HG02798 (cell line): ENCODE results near the gene NEUROG3.
"Not testable (repeated sequence)": the region's sequence is repeated elsewhere in the genome, so short reads cannot be mapped to it uniquely, and the experiment has no call there.

ENCODE experiments used
- ATAC-seq: cut with Tn5 transposase; IDR thresholded peaks from one replicate; pipeline ENCODE4 v1.9.1; 2021; ENCODE audit warnings: mild to moderate bottlenecking; ENCODE audit not compliant: unreplicated experiment, poor library complexity

The NEUROG3 gene

DNA sequence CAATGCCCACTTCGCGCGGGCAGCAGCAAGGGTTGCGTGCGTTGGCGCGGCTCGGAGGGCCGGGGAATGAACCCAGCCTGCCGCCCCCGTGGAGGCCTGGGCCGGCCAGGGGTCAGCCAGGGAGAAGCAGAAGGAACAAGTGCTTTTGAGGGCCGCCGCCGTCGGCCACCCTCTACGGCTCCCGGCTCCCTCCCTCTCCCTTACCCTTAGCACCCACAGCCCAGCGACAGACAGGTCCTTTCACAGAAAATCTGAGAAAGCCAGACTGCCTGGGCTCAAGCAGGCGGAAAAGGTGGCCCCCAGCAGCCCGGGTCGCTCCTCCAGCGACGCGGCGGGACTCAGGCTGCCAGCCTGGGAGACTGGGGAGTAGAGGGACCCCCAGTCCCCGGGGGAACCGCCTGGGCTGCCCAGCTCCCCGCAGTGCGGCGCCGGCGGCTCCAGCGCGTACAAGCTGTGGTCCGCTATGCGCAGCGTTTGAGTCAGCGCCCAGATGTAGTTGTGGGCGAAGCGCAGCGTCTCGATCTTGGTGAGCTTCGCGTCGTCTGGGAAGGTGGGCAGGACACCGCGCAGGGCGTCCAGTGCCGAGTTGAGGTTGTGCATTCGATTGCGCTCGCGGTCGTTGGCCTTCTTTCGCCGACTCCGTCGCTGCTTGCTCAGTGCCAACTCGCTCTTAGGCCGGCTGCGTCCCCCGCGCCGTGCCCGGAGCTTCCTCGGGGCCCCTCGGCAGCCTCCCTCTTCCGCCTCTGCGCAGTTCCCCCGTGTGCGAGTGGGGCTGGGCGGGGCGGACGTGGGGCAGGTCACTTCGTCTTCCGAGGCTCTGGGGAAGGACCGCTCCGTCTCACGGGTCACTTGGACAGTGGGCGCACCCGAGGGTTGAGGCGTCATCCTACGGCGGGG lies 815 bp downstream of the NEUROG3 start:
- ATAC-seq = no peak

DNA sequence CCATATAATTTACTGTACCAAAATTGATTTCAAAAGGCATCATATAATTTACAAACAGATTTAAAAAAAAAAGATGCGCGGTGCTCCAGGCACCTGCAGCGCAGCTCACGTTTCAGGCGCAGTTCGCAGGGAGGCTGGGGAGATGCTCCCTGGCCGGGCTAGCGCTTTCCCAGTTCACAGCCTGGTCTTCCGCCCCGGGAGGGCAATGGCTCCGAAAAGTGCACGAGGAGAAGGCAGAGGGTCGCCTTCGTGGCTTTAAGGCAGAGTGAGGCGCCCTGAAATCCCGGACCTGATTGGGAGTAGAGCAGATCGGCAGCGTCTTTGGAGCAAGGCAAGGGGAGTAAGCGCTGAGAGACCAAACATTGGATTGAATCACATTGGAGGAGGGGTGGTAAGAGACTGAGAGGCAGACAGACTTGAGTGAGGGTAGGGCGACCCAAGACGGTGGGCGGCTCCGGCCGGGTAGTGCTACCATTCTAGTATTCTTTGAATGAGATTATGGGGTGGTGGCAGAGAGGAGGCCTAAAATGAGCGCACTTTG lies 1.5 kb downstream of the NEUROG3 start:
- no peak for ATAC-seq

DNA sequence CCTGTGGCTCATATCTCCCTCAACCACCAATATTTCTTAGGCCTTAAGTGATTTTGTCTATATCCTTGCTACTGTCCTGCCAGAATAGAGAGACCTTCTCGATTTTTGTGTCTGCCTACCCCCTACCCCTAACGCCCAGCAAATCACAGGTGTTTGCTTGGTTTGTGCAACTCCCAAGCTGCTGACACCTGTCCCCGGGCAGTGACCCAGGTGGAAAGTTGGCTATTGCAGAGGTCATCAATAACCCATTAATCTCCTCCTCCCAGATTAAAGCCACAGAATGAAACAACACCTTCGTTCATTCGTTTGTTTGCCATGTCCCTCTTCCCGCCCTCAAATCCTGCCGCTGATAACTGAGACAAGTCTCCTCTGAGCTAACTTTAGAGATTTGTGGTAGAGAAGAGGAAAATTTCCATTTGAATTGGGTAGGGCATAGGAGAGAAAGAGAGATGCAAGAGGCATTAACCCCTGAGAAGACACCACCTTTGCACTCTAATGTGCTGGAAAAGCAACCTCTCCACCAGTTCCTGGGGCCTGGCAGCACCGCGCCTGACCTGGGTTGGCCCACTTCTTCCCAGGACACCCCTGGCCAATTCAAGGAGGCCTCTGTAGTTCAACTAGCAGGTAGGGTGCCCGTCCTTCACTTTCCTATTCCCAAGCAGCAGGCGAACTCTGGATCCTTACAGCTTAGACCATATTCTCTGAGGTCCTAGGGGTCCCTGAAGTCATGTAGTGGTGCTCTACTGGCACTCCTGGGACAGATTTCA lies 3.0 kb downstream of the NEUROG3 start:
- no peak for ATAC-seq

DNA sequence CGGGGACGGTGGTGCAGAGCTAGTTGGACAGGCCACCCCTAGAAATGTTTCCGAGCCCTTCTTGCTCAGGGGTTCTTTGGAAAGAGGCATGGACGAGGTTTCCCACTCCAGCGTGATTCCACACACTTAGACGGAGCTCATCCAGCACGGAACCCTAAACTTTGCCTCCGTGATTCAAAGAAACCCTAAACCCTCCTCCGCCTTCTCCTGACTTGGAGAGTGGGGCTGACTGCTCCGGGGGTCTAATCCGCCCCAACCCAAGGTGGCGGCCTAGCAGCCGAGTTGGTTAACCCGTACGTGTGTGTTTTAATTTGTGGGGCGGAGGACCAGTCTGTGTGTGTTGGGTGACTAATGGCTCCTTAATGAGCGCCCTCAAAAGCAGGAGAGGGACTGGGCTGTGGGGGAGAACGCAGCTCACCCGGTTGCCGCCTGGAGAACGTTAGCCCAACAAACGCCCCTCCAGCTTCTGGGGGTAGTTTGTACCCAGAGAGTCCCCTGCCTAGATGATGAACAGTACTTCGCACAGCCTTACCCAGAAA lies 3.8 kb downstream of the NEUROG3 start:
- no peak for ATAC-seq

DNA sequence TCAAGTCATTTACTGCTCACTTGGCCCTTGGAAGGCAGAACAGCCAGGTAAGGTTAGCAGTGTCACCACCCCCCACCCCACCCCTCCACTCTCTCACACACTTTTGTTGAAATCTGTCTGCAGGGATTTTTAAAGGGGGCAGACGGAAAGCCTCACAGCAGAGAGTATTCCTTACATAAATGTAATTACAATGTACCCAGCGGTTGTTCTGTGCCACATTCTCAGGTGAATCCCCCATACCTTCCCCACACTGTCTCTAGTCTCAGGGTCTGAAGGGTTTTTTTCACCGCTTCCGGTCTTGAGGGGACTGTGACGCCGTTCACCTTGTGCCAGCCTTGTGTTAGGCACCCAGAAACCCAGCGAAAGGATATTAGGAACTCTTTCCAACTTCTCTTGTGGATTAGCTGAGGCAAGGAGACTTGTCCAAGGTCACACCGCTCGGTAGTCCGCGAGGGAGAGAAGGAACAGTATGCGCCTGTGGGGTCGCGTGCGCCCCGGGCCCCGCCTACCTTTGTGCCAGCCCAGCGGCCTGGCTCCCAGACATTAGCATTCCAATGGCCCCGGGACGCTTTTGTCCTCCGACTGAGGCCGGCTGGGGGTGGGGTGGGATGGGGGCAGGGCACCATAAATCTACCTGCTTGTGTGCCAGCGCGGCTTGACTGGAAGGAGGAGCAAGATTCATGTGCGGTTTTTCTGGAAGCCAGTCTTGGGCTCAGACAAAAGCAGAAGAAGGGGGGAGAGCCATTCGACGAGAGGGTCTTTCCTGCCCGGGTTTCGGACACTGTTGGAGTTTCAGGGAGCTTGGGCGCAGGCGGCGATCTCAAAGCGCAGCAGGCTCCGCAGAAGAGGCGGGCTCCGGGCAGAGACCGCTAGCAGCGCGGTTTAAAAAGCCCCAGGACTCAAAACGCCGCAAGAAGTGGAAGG lies 4.5 kb downstream of the NEUROG3 start:
- ATAC-seq = no peak

DNA sequence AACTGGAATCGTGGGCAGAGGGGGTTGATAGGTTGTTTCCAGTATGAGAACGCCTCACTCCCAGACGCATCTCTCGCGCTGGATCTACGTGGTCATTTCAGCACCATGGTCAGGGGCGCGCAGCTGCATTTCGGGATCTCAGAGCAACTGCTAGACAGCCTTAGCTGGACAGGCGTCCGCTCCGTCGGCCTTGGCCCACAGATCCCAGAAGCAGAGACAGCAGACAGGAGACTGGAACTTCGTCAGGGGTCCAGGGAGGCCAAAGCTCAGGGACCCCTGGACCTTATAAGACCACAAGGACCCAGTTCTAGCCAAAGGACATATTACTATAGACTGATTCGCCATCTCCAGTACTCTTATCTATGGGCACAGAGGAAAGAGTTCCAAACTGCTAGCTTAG lies 5.3 kb downstream of the NEUROG3 start:
- ATAC-seq = no peak

DNA sequence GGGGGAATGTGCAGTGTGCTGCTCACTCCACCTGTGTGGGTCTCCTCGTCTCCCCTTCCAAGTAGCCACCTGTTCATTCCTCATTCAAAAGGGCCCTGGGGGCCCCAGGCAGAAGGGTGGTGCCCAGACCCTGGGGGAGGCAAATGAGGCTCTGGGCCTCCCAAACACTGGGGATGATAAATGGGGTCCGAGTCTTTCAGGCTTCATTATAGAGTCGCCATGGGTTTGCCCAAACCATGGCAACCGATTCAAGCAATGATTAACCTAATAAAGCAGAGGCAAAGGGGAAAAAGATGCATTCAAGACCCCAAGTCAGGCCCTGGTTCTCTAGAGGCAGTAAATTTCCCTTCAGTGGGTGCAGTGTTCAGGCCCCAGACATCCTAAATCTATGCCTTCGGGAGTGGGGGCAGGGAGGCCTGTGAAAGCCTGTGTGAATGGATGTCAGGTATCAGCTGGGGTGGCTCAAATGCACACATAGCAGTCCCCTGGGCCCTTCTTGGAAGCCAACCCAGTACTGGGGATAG lies 10.4 kb downstream of the NEUROG3 start:
- ATAC-seq = no peak

DNA sequence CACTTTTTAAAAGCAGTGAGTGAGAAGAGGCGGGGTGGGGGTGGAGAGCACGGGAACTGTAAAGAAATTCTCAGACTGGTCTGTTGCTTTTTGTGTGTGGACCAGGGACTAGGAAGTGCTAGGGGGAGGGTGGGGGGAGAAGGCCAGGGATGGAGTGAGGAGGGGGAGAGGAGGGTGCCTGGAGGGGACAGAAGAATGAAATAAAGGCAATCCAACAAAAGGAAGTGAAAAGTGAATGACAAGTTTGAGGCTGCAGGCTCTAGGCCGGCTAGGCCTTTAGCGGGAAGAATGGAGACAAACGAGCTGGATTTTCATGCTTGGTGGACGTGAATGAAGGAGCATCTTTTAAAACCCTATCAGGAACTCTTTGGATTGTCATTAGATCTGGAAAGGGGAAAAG lies 13.7 kb downstream of the NEUROG3 start:
- ATAC-seq = no peak

DNA sequence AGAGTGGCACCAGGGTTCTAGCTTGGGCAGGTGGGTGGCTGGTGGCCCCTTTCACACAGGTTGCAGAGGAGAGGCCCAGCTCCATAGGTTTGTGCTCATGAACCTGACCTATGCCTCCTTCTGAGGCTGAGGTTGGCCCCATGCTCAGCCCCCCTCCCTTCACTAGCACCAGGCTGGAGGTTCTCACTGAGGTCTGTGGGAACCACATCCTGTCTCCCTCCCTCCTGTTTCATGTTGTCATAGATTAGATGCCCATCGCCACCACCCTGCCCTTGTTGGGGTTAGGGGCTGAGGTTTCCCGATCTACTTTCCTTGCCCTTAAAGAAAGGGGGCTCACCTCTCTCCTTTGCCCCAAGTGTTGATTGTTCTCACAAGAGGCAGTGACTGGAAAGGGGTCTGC lies 14.7 kb downstream of the NEUROG3 start:
- ATAC-seq = no peak

DNA sequence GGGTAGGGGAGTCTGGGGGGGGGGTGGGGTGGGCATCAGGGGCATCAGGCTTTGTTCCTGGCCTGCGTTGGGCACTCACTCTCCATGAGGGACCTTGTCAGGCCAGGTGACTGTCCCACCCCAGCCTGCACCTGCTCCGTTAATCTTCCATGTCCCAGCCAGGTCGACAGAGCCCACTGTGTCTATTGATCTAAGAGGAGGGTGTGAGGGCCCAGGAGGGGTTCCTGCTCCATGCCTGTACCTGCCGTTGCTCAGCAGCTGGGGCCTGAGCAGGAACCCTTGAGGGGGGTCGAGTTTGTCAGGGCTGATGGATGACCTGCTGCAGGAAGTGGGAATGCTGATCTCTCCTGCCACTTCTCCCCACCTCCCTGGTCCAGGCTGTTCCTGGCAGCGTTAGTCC lies 18.6 kb downstream of the NEUROG3 start:
- ATAC-seq = no peak

DNA sequence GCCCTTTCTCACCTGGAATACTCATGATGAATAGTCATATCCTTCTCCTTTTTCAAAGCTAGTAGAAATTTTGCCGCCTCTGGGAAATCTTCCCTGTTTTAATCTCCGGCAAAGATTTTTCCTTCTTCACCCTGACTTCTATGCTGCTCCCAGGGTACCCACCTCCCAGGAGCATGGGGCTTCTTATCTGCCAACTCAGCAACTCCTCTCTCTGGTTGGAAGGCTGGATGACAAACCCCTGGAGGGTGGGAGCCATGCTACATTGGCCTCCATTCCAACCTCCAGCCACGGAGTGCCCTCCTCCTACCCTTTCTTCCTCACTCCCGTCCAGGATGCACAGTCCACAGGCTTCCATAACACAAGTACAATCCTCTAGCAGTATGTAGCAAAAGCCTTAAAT lies 19.9 kb downstream of the NEUROG3 start:
- ATAC-seq = no peak

DNA sequence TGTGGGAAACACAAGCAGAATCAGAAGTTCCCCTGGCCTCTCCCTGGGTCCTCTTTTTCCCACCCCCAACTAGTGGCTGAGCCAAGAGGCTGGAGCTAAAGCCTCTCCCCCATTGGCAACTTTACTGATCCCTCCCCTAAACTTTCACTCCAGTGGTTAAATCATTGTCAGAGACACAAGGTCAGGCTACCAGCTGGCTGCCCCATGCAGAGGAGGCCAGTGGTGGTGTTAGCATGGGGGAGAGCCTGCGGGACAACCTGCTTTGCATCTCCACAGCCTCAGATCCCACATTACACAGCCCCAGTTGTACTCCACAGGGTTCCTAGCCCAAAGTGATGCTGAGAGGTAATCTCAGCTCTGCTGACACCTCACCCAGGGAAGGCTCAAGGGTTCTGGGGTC lies 21.0 kb downstream of the NEUROG3 start:
- ATAC-seq = no peak

DNA sequence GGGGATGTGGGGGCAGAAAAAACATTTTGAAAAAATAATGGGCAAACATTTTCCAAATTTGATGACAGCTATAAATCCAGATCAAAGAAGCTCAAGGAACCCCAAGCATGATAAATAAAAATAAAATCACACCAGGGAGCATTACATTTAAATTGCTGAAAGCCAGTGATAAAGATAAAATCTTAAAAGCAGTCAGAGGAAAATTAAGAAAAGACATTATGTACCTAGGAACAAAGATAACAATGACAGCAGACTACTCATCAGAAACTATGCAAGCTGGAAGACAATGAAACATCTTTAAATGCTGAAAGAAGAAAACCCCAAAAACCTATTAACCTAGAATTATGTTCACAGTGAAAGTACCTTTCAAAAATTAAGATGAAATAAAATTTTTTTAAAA lies 23.3 kb downstream of the NEUROG3 start:
- ATAC-seq = no peak

DNA sequence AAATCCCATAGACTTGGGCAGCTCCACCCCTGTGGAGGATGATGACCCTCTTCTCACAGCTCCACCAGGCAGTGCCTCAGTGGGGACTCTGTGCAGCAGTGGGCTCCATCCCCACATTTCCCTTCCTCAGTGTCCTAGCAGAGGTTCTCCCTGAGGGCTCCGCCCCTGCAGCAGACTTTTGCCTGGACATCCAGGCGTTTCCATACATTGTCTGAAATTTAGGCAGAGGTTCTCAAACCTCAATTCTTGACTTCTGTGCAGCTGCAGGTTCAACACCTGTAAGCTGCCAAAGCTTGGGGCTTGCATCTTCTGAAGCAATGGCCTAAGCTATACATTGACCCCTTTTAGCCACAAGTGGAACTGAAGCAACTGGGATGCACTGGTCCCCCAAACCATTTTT lies 31.8 kb downstream of the NEUROG3 start:
- no peak for ATAC-seq

DNA sequence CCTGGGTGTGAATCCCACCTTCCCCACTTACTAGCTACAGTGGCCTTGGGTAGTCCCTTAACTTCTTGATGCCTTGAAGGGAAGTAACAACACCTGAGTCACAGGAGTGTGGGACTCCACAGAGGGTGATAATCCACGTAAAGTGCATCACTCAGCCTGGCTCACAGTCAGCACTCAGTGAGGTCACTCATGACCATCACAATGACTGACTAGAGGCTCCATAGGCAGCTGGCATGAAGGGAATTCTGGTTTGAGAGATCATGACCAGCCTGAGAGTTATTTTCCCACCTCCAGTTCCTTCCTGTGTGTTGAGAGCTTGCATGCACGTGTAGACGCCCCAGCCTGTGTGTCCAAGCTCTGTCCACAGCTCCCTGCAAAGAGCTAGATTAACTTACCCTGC lies 34.8 kb downstream of the NEUROG3 start:
- no peak for ATAC-seq

DNA sequence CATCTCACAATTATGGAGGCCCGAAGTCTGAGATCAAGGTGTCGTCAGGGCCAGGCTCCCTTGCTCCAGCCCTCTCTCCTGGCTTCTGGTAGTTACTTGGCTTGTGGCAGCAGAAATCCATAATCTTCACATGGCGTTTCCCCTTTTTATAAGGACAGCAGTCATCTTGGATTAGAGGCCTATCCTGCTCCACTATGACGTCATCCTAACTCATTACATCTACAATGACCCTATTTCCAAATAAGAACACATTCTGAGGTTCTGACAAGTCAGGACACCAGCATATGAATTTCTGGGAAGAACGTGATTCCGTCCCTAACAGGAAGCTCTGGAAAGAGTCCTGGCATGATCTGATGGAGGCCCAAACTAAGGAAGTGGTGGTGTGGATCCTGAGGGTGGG lies 35.8 kb downstream of the NEUROG3 start:
- no peak for ATAC-seq

DNA sequence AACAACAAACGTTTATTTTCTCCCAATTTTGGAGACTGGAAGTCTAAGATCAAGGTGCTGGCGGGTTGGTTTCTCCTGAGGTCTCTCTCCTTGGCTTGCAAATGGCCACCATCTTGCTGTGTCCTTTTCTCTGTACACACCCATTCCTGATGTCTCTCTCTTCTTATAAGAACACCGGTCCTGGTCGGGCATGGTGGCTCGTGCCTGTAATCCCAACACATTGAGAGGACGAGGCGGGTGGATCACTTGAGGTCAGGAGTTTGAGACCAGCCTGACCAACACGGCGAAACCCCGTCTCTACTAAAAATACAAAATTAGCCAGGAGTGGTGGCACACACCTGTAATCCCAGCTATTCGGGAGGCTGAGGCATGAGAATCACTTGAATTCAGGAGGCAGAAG lies 36.7 kb downstream of the NEUROG3 start:
- not testable (repeated sequence) for ATAC-seq

DNA sequence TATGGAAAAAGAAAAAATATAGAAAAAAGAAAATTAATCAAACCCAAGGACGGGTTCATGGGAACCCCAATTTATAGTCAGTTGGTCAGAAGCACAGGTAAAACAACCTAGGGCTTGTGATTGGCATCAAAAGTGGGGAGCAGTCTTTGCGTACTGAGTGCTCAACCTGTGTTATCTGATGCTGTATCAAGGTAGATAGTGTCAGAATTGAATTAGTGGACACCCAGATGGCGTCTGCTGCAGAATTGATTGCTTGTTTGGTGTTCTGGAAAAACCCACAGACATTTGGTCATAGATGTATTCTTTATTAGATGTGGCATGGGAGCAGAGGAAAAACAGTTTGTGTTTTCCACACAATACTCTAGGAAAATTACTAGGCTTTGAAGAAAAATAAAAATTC lies 39.6 kb downstream of the NEUROG3 start:
- no peak for ATAC-seq

DNA sequence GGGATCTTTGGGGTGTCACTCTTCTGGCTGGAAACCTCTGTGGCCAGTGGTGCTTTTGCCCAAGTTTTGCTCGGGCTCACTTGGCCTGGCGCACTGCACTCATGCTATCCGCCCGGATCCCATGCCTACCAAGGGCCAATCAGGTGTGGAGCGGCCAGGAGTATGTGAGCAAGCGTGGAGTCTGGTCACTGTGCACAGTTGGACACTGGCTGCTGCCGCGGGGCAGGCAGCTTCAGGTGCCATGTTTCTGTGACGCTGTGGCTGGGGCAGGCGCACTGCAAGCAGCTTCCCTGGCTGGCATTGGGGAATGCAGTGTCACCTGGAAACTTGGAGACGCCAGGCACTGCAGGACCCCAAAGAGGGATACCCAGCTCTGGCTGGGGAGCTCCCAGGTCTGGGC lies 45.3 kb downstream of the NEUROG3 start:
- ATAC-seq = no peak
